NCI-H2081 (cell line): ENCODE results near the gene SMC1B.
A peak's percentile ranks its signal among the peaks of the same experiment; 100 is the strongest.
"Not testable (repeated sequence)": the region's sequence is repeated elsewhere in the genome, so short reads cannot be mapped to it uniquely, and the experiment has no call there.

Experiments
- DNase-seq, 2 experiments: peaks; one replicate each; lab custom pipeline; 2025; lab: John Stamatoyannopoulos, UW

The SMC1B gene

DNA sequence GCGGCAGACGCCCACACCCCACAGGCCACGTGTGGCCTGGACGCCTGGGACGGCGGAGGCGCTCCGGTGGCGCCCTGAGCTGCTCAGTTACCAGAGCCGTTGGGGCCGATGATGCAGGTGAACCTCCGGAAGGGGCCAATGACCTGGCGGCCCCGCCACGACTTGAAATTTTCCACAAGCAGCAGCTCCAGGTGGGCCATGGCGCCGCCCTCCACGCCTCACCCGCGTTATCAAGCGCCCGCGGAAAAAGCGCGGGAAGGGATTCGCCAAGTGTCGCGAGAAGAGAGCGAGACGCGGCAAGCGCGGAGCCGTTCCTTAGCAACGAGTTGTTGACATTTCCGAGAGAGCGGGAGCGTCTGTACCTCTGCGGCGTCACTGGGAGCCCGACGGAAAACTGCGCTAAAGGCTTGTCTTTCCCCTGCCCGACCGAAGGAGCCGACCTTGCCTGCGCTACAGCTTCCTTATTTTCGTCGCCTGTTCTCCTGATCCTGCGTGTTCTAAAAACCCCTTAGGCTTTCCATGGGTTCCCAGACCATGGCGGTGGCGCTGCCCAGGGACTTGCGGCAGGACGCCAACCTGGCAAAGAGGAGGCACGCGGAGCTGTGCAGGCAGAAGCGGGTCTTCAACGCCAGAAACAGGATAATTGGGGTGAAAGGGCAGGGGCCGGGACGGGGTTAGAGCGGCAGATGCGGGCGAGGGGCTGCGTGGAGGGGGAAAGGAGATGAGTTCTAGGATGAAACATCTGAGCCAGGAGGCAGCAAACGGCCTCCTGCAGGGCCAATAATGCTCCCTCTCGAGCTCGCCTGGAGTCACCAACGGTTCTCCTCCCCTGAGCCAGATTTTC lies at the start of gene SMC1B, which contains the start of gene RIBC2:
TSS of gene SMC1B (minus strand) at position 232 of the 844 bp plus-strand sequence. CDS start at position 200, 32 bp downstream.
TSS of gene RIBC2 (plus strand) at position 326 of the 844 bp plus-strand sequence. CDS start at position 520, 194 bp downstream.
- peak; percentile 63 to 77 for DNase-seq

- no peak for DNase-seq
These were observed 48.7 kb upstream of the SMC1B start for GRCh38 chr22:45462034-45462655.

- no peak for DNase-seq
These were observed 47.1 kb upstream of the SMC1B start for GRCh38 chr22:45460288-45461109.

GRCh38 chr22:45459235-45459634 lies 45.8 kb upstream of the SMC1B start:
- DNase-seq: no peak

GRCh38 chr22:45458532-45458931 lies 45.1 kb upstream of the SMC1B start:
- no peak for DNase-seq

DNA sequence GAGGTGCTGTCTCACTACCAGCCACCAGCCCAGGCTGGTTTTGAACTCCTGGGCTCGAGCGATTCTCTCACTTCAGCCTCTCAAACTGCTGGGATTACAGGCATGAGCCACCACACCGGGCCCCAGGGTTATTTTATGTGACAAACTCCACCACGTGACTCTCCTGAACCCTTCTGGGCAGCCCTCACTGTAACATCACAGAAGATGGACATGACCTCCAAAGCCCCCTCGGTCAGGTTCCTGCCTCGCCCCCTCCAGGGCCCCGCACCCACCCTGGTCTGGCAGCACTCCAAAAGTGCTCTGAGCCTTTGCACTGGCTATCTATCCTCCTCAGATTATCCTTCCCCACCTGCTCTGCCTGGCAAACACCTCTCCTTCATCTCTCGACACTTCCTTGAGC lies 43.4 kb upstream of the SMC1B start:
- no peak for DNase-seq

- DNase-seq: no peak
These were observed 42.2 kb upstream of the SMC1B start for GRCh38 chr22:45455621-45456020.

GRCh38 chr22:45455212-45455611 lies 41.8 kb upstream of the SMC1B start:
- DNase-seq: no peak

GRCh38 chr22:45454275-45454674 lies 40.9 kb upstream of the SMC1B start:
- DNase-seq: no peak

- DNase-seq: no peak
These were observed 40.4 kb upstream of the SMC1B start for GRCh38 chr22:45453764-45454163.

GRCh38 chr22:45452565-45453379 lies 39.4 kb upstream of the SMC1B start:
- DNase-seq: no peak

DNA sequence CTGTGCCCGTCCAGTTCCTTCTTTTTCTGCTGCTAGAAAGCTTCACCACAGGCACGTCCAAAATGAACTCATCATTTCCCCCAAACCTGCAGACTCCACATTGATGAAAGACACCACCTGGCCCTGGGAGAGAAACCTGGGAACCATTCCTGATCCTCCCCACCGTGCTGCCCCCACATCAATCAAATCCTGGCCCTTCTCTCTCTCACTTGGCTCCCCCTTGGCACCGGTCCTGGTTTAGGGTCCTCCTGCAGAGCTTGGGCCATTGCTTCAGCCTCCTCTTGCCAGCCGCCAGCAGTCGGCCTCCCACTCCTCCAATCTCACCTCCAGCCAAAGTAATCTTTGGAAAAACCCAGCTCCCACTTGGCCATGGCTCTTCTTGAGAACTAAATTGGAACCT lies 38.6 kb upstream of the SMC1B start:
- no peak for DNase-seq

DNA sequence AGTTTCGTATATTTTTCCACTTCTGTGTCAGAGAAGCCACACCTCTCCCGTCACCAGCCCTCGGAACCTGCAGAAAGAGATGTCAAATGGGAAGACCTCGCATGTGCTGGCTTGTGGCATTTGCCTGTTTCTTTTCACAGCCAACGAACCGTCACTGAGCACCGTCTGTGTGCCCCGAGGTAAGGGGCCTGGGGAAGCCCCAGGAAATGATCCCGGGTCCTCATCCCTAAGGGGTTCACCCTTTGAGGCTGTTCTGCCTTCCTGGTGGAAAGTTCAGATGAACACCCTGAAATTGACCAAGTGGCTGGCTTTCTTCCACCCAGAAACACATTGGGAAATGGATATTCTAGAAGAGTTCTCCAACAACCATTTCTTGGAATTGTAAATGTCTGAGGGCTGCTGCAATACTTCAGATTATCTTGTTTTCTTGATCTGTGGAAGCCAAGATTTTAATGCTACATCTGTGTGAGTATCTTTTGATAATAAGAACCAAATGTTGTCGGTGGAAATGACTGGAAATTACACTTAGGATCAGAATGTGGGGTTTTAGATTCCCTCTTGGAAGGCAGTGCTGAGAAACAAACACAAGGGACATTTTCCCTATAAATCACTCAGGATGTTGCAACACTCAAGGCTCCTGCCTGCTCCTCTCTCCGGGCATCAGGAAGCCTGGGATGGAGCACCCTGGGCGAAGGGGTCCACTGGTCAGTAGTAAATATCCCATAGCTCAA lies 37.7 kb upstream of the SMC1B start:
- DNase-seq: no peak

DNA sequence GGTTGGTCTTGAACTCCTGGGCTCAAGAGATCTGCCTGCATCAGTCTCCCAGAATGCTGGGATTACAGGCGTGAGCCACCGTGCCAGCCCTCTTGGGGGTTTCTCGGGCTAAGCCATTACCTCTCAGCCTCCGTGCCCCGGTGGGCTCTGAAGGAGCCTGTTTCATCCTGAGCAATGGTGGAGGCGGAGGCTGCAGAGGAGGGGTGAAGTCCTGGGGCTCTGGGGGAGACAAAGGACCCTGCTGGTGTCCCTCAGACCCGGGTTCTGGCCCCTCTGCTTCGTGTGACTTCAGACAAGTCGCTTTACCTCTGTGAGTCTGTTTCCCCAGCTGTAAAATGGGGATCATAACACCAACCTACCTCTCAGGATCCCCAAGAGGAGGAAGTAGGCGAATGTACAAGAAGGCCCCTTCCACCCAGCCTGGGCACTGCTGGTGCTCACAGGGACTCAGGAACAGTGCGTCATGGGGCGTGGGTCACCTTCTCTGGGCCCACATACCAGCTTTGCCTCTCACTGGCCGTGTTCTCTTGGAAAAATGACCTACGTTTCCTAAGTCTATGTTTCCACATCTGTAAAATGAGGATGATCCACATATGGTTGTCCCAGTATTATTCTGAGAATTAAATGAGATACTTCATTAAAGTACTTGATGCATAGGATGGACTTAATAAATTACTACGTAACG lies 36.8 kb upstream of the SMC1B start:
- no peak for DNase-seq

GRCh38 chr22:45449442-45449841 lies 36.0 kb upstream of the SMC1B start:
- DNase-seq: not testable (repeated sequence)

DNA sequence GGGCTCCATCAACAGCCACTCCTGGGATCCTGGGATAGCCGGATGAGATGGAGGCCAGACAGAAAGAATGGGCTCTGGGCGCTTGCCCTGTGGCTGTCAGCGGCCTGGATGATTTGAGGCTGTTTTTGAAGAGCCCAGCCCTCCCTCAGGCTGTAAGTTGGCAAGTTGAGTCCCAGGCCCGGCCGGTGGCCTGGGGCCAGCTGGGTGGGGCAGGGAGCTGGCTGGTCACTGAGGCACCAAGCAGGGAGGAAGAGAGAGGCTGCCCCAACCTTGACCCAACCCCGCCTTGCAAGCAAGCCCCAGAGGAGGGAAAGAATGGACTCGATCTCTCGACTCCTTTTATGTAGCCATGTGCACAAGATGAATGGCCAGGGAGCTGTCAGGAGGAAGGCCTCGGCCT lies 35.0 kb upstream of the SMC1B start:
- DNase-seq: no peak

DNA sequence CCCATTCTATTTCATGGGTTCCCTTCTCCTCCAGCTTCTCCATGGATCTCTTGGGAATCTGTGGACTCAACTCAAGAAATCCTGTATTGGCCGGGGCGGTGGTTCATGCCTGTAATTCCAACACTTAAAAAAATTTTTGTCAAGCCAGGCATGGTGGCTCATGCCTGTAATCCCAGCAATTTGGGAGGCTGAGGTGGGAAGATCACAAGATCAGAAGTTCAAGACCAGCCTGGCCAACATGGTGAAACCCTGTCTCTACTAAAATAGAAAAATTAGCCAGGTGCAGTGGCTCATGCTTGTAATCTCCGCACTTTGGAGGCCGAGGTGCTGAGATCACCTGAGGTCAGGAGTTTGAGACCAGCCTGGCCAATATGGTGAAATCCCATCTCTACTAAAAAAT lies 34.2 kb upstream of the SMC1B start:
- DNase-seq: not testable (repeated sequence)

- DNase-seq: no peak
These were observed 32.8 kb upstream of the SMC1B start for GRCh38 chr22:45446216-45446615.

- DNase-seq: no peak
These were observed 31.8 kb upstream of the SMC1B start for GRCh38 chr22:45445031-45445710.

- no peak for DNase-seq
These were observed 30.8 kb upstream of the SMC1B start for GRCh38 chr22:45444168-45444567.
